GM18499 (cell line): ENCODE results near the gene DNAJC6.

ENCODE experiments used
- ATAC-seq: cut with Tn5 transposase; IDR thresholded peaks from one replicate; pipeline ENCODE4 v1.9.1; 2021; ENCODE audit warnings: moderate number of reproducible peaks; ENCODE audit not compliant: insufficient read depth, unreplicated experiment

The DNAJC6 gene

GRCh38 chr1:65395887-65396612 is 86.7 kb downstream of the DNAJC6 start:
- ATAC-seq, result no peak

- ATAC-seq, result no peak
These were observed 88.7 kb downstream of the DNAJC6 start for GRCh38 chr1:65398083-65398482.

- ATAC-seq, result no peak
These were observed 89.7 kb downstream of the DNAJC6 start for GRCh38 chr1:65399003-65399402.

GRCh38 chr1:65401612-65402011 is 92.3 kb downstream of the DNAJC6 start:
- ATAC-seq, result no peak

GRCh38 chr1:65404941-65405340 is 95.6 kb downstream of the DNAJC6 start:
- no peak for ATAC-seq

GRCh38 chr1:65407877-65408276 is 98.5 kb downstream of the DNAJC6 start:
- ATAC-seq, result no peak

GRCh38 chr1:65409314-65409713 is 100.0 kb downstream of the DNAJC6 start:
- no peak for ATAC-seq

- ATAC-seq, result no peak
These were observed 100.5 kb downstream of the DNAJC6 start for GRCh38 chr1:65409816-65410326.

GRCh38 chr1:65412256-65412983 is 103.1 kb downstream of the DNAJC6 start:
- no peak for ATAC-seq

GRCh38 chr1:65412984-65413375 is 103.6 kb downstream of the DNAJC6 start:
- no peak for ATAC-seq

- no peak for ATAC-seq
These were observed 105.2 kb downstream of the DNAJC6 start for GRCh38 chr1:65414538-65414937.

- ATAC-seq, result no peak
These were observed 107.4 kb downstream of the DNAJC6 start for GRCh38 chr1:65416767-65417166.

GRCh38 chr1:65417729-65418128 is 108.4 kb downstream of the DNAJC6 start:
- no peak for ATAC-seq

GRCh38 chr1:65418522-65419185 is 109.3 kb downstream of the DNAJC6 start:
- ATAC-seq, result no peak

- ATAC-seq, result peak; percentile 82
These were observed 110.6 kb downstream of the DNAJC6 start for GRCh38 chr1:65419681-65420589.

- peak; percentile 25 for ATAC-seq
These were observed 111.4 kb downstream of the DNAJC6 start, which contains the start of the genes LEPR and LEPROT for GRCh38 chr1:65420590-65421350. TSS of gene LEPR (plus strand) at chr1:65420668. CDS start at chr1:65565566, 144,898 bp downstream. TSS of gene LEPROT (plus strand) at chr1:65420668. CDS start at chr1:65420725, 57 bp downstream.

- ATAC-seq, result no peak
These were observed 112.1 kb downstream of the DNAJC6 start for GRCh38 chr1:65421351-65422025.
